Caco-2 (cell line): ENCODE measurements around the gene TCERG1L. TPM values are rescaled to one million over a fixed set of nuclear protein-coding genes. Genes with fewer than 3 reads are reported as not detected.

ENCODE experiments used
- BruUV-seq: library from RNA; stranded (reverse); fragments of 400-500 nt; replicated peaks from 2 replicates; lab custom pipeline; 2021; lab: Mats Ljungman, UMichigan
- CTCF ChIA-PET: fragments of 300-600 bp; sonication (Branson Sonifier 250); formaldehyde crosslinking; loops from one replicate; lab custom pipeline; 2022; ENCODE audit warnings: antibody characterized with exemption; lab: Charles Lee
- POLR2A ChIA-PET: fragments of 300-600 bp; sonication (Branson Sonifier 250); formaldehyde crosslinking; loops from one replicate; lab custom pipeline; 2022; ENCODE audit warnings: antibody characterized with exemption; lab: Charles Lee
- DNase-seq, 2 experiments: peaks; one replicate each; pipeline versions ENCODE4 v3.0.0 to v3.0.0-alpha.2; 2020 to 2022
- H3K27me3 ChIP-seq: replicated peaks from 2 replicates; pipeline ENCODE4 v1.6.0; 2011; ENCODE audit warnings: low read length; ENCODE audit not compliant: control insufficient read depth, insufficient read depth
- H3K36me3 ChIP-seq: 2 replicates; pipeline ENCODE4 v1.5.1; 2011; ENCODE audit warnings: low read length; ENCODE audit not compliant: control insufficient read depth, insufficient read depth
- H3K4me1 ChIP-seq: fragments of 250-450 bp; sonication (Bioruptor Pico); 2 replicates; pipeline ENCODE4 v1.5.1; 2020; ENCODE audit warnings: mild to moderate bottlenecking
- H3K4me3 ChIP-seq: 2 replicates; pipeline ENCODE4 v1.5.1; 2011; ENCODE audit warnings: low read depth, mild to moderate bottlenecking, control low read depth, low read length
- H3K9me3 ChIP-seq: fragments of 250-450 bp; sonication (Bioruptor Pico); 2 replicates; pipeline ENCODE4 v1.5.1; 2020; ENCODE audit warnings: mild to moderate bottlenecking, moderate library complexity
- H3K27ac Mint-ChIP-seq: one replicate; pipeline ENCODE4 v1.8.0; 2022; ENCODE audit warnings: mixed read lengths; ENCODE audit not compliant: unreplicated experiment
- H3K27me3 Mint-ChIP-seq: one replicate; pipeline ENCODE4 v1.8.0; 2022; ENCODE audit warnings: mixed read lengths; ENCODE audit not compliant: insufficient read depth, unreplicated experiment
- H3K36me3 Mint-ChIP-seq: one replicate; pipeline ENCODE4 v1.8.0; 2022; ENCODE audit warnings: mild to moderate bottlenecking, mixed read lengths; ENCODE audit not compliant: insufficient read depth, unreplicated experiment
- H3K4me1 Mint-ChIP-seq: one replicate; pipeline ENCODE4 v1.8.0; 2022; ENCODE audit warnings: low read depth, mixed read lengths; ENCODE audit not compliant: unreplicated experiment
- H3K4me3 Mint-ChIP-seq: one replicate; pipeline ENCODE4 v1.8.0; 2022; ENCODE audit warnings: mild to moderate bottlenecking, moderate library complexity, mixed read lengths; ENCODE audit not compliant: unreplicated experiment
- H3K9me3 Mint-ChIP-seq: one replicate; pipeline ENCODE4 v1.8.0; 2022; ENCODE audit warnings: mixed read lengths; ENCODE audit not compliant: unreplicated experiment
- intact Hi-C: fragments of 100-400 bp; cut with micrococcal nuclease; formaldehyde crosslinking; loops from one replicate; pipeline ENCODE4 v1.10.0; 2022; ENCODE audit not compliant: unreplicated experiment
- total RNA-seq: library from RNA; stranded (reverse); gene quantifications from 2 replicates; pipeline ENCODE4 v1.2.3, GENCODE V29; 2022
- TF ChIP-seq, protein P1 (sequence below), 2 experiments: fragments of 200-600 bp in 1 of 2; IDR thresholded peaks; 1 replicate in 1 of 2; 2 replicates in 1 of 2; pipeline versions ENCODE4 v1.5.1 to v1.8.0; 2011 to 2022; ENCODE audit warnings: antibody characterized with exemption in 1 of 2, control low read depth in 1 of 2, inconsistent platforms in 1 of 2, low read depth in 1 of 2, low read length in 1 of 2, mild to moderate bottlenecking in 1 of 2, moderate library complexity in 1 of 2; ENCODE audit not compliant: insufficient read depth in 1 of 2, severe bottlenecking in 1 of 2, unreplicated experiment in 1 of 2

The TCERG1L gene
- total RNA-seq, 1 experiment from 2014 or later, result not detected

DNA sequence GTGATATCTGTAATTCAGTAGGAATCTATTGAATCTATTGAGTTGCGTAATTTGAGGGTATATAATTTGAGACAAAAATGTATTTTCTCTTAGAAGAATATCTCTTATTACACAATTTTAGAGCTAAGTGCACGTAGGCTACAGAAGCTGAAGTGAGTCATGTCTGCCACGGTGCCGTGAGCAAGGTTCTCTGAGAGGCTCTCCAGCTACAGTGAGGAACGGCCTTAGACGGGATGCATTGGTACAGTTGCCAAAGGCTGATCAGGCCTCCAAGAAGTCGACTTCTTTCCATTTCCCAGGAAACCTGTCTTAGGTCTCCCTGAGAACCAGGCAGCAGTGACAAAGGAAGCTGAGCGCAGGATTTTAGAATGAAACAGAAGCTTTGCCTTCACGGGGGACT, 28.6 kb downstream of the TCERG1L start:
- Mint-ChIP-seq H3K4me3 (no peak overlapping the region), H3K4me1 (no peaks in the 10 kb centered on the region), H3K27me3 (peaks cover 4% of the 10 kb centered on the region), H3K27ac (no peak overlapping the region), H3K36me3 (no peaks in the 10 kb centered on the region), H3K9me3 (no peaks in the 10 kb centered on the region)
- intact Hi-C loops, result no loop called here
- BruUV-seq, result no TSS peak
- Histone ChIP-seq H3K9me3 (no peaks in the 10 kb centered on the region), H3K4me1 (no peaks in the 10 kb centered on the region), H3K4me3 (no peak overlapping the region), H3K27me3 (no peaks in the 10 kb centered on the region), H3K36me3 (no peaks in the 10 kb centered on the region)
- ChIA-PET POLR2A (no interaction called here), CTCF (no interaction called here)
- TF ChIP-seq, protein P1, sequence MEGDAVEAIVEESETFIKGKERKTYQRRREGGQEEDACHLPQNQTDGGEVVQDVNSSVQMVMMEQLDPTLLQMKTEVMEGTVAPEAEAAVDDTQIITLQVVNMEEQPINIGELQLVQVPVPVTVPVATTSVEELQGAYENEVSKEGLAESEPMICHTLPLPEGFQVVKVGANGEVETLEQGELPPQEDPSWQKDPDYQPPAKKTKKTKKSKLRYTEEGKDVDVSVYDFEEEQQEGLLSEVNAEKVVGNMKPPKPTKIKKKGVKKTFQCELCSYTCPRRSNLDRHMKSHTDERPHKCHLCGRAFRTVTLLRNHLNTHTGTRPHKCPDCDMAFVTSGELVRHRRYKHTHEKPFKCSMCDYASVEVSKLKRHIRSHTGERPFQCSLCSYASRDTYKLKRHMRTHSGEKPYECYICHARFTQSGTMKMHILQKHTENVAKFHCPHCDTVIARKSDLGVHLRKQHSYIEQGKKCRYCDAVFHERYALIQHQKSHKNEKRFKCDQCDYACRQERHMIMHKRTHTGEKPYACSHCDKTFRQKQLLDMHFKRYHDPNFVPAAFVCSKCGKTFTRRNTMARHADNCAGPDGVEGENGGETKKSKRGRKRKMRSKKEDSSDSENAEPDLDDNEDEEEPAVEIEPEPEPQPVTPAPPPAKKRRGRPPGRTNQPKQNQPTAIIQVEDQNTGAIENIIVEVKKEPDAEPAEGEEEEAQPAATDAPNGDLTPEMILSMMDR (IDR thresholded peaks at IDR 0.05; ENCODE audit: insufficient read depth in 1 of 2, low read depth in 1 of 2, low read length in 1 of 2, severe bottlenecking in 1 of 2, unreplicated experiment in 1 of 2), result no peak
- DNase-seq, result no peak

DNA sequence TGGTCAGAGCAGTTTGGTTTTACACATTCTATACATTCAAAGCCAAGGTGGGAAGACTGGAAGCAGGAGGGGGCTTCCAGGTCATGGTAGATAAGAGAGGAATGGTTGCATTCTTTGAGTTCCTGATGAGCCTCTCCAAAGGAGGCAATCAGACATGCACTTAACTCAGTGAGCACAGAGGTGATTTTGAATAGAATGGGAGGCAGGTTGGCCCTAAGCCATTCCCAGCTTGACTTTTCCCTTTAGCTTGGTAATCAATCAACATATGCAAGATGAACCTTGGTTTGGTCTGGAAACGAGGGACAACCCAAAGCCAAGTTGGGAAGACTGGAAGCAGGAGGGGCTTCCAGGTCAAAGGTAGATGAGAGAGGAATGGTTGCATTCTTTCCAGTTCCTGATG, 31.4 kb downstream of the TCERG1L start:
- Histone ChIP-seq H3K9me3 (no peaks in the 10 kb centered on the region), H3K36me3 (no peaks in the 10 kb centered on the region), H3K4me3 (no peak overlapping the region), H3K4me1 (no peaks in the 10 kb centered on the region), H3K27me3 (no peaks in the 10 kb centered on the region)
- intact Hi-C loops, result no loop called here
- DNase-seq, result no peak
- ChIA-PET CTCF (no interaction called here), POLR2A (no interaction called here)
- Mint-ChIP-seq H3K4me3 (no peak overlapping the region), H3K9me3 (no peaks in the 10 kb centered on the region), H3K27me3 (peaks cover 4% of the 10 kb centered on the region), H3K36me3 (no peaks in the 10 kb centered on the region), H3K4me1 (no peaks in the 10 kb centered on the region), H3K27ac (no peak overlapping the region)
- BruUV-seq, result no TSS peak
- TF ChIP-seq, protein P1 (IDR thresholded peaks at IDR 0.05; ENCODE audit: insufficient read depth in 1 of 2, low read depth in 1 of 2, low read length in 1 of 2, severe bottlenecking in 1 of 2, unreplicated experiment in 1 of 2), result no peak

DNA sequence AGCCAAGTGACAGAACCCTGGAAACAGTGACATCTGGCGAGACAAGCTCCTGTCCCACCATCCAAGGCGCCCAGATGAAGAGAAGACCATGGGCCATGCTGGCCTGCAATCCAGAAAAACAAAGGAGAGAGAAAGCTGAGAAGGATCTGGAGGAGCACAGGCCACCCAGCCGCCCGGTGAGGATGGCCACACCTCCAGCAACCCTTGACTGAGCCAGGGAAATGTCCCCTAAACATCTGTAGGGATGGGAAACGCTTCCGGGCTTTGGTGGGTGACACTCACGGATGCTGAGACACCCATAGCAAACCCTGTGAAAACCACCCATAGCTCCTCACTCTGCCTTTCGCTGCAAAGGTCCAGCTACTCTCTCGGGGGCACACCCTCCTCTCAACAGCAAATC, 32.0 kb downstream of the TCERG1L start:
- Mint-ChIP-seq H3K36me3 (no peaks in the 10 kb centered on the region), H3K27ac (no peak overlapping the region), H3K9me3 (no peaks in the 10 kb centered on the region), H3K4me1 (no peaks in the 10 kb centered on the region), H3K27me3 (peaks cover 4% of the 10 kb centered on the region), H3K4me3 (no peak overlapping the region)
- TF ChIP-seq, protein P1 (IDR thresholded peaks at IDR 0.05; ENCODE audit: insufficient read depth in 1 of 2, low read depth in 1 of 2, low read length in 1 of 2, severe bottlenecking in 1 of 2, unreplicated experiment in 1 of 2), result no peak
- DNase-seq, result no peak
- POLR2A ChIA-PET, result no interaction called here
- BruUV-seq, result no TSS peak
- Histone ChIP-seq H3K9me3 (no peaks in the 10 kb centered on the region), H3K4me1 (no peaks in the 10 kb centered on the region), H3K36me3 (no peaks in the 10 kb centered on the region), H3K4me3 (no peak overlapping the region), H3K27me3 (no peaks in the 10 kb centered on the region)
- intact Hi-C loops, result no loop called here
- CTCF ChIA-PET, result no interaction called here
